IMR-90 (cell line): ENCODE data around the gene VAMP5. TPM values are rescaled to one million over a fixed set of nuclear protein-coding genes. Genes with fewer than 3 reads are reported as not detected.
A peak's percentile ranks its signal among the peaks of the same experiment; 100 is the strongest.

ENCODE experiments used
- ATAC-seq: fragments of 200-7000 bp; cut with Tn5 transposase; 2 replicates; pipeline ENCODE4 v1.9.1; 2020; ENCODE audit warnings: low read depth, mild to moderate bottlenecking, moderate library complexity
- BruUV-seq: library from RNA; stranded (reverse); fragments of 400-500 nt; replicated peaks from 2 replicates; lab custom pipeline; 2021; lab: Mats Ljungman, UMichigan
- CTCF ChIA-PET: fragments of 300-600 bp; formaldehyde crosslinking; extraction: SDS; loops from one replicate; lab custom pipeline; 2021; ENCODE audit warnings: antibody characterized with exemption; lab: Yijun Ruan, JAX
- POLR2A ChIA-PET: fragments of 300-600 bp; sonication (Branson Sonifier 250); formaldehyde crosslinking; loops from one replicate; lab custom pipeline; 2022; ENCODE audit warnings: antibody characterized with exemption; ENCODE audit not compliant: unreplicated experiment; lab: Charles Lee
- DNase-seq: peaks from one replicate; pipeline ENCODE4 v3.0.0; 2013
- H2AFZ ChIP-seq: replicated peaks from 2 replicates; pipeline ENCODE3; 2013; ENCODE audit warnings: low read length, mild to moderate bottlenecking; ENCODE audit not compliant: poor library complexity
- H2AK5ac ChIP-seq: 2 replicates; pipeline ENCODE4 v1.6.1; 2013; ENCODE audit warnings: low read depth, low read length, inconsistent platforms
- H2AK9ac ChIP-seq: replicated peaks from 2 replicates; pipeline ENCODE3; 2013; ENCODE audit warnings: mild to moderate bottlenecking, low read depth, low read length, moderate library complexity; ENCODE audit not compliant: poor library complexity
- H2BK120ac ChIP-seq: 2 replicates; pipeline ENCODE4 v1.6.1; 2013; ENCODE audit warnings: low read depth, low read length, inconsistent platforms
- H2BK15ac ChIP-seq: 3 replicates; pipeline ENCODE4 v1.6.1; 2013; ENCODE audit warnings: low read depth, low read length, inconsistent platforms
- H2BK20ac ChIP-seq: 2 replicates; pipeline ENCODE4 v1.6.1; 2013; ENCODE audit warnings: low read depth, mild to moderate bottlenecking, inconsistent platforms, low read length, moderate library complexity
- H2BK5ac ChIP-seq: 2 replicates; pipeline ENCODE4 v1.6.1; 2013; ENCODE audit warnings: mild to moderate bottlenecking, low read depth, low read length, inconsistent platforms; ENCODE audit not compliant: poor library complexity, severe bottlenecking
- H3K14ac ChIP-seq: replicated peaks from 2 replicates; pipeline ENCODE4 v1.6.1; 2013; ENCODE audit warnings: low read depth, low read length, inconsistent platforms
- H3K18ac ChIP-seq: 2 replicates; pipeline ENCODE4 v1.6.1; 2013; ENCODE audit warnings: low read depth, low read length, control low read depth
- H3K23ac ChIP-seq: 2 replicates; pipeline ENCODE4 v1.6.1; 2013; ENCODE audit warnings: low read depth, low read length, inconsistent platforms
- H3K27ac ChIP-seq: 2 replicates; pipeline ENCODE4 v1.5.1; 2013; ENCODE audit warnings: mild to moderate bottlenecking, control low read depth, low read length; ENCODE audit not compliant: insufficient read depth
- H3K27me3 ChIP-seq: 2 replicates; pipeline ENCODE4 v1.6.1; 2013; ENCODE audit warnings: low read length; ENCODE audit not compliant: control insufficient read depth, insufficient read depth
- H3K36me3 ChIP-seq: 2 replicates; pipeline ENCODE4 v1.6.1; 2013; ENCODE audit warnings: low read length, mixed read lengths; ENCODE audit not compliant: control insufficient read depth, insufficient read depth
- H3K4ac ChIP-seq: 2 replicates; pipeline ENCODE4 v1.6.1; 2013; ENCODE audit warnings: low read depth, low read length, inconsistent platforms
- H3K4me1 ChIP-seq: 2 replicates; pipeline ENCODE4 v1.6.1; 2013; ENCODE audit warnings: low read length, mixed read lengths; ENCODE audit not compliant: control insufficient read depth, insufficient read depth
- H3K4me2 ChIP-seq: 2 replicates; pipeline ENCODE4 v1.6.1; 2013; ENCODE audit warnings: low read depth, mild to moderate bottlenecking, control low read depth, low read length, moderate library complexity
- H3K4me3 ChIP-seq: 2 replicates; pipeline ENCODE4 v1.5.1; 2013; ENCODE audit warnings: low read depth, mild to moderate bottlenecking, control low read depth, low read length, moderate library complexity; ENCODE audit not compliant: insufficient read depth
- H3K56ac ChIP-seq: 2 replicates; pipeline ENCODE4 v1.6.1; 2013; ENCODE audit warnings: low read length, inconsistent platforms; ENCODE audit not compliant: insufficient read depth; ENCODE audit errors: extremely low read depth
- H3K79me1 ChIP-seq, 2 experiments: 2 replicates each; pipeline ENCODE4 v1.6.1; 2013; ENCODE audit warnings: low read length in 2 of 2, inconsistent platforms in 1 of 2, low read depth in 1 of 2
- H3K9ac ChIP-seq: 2 replicates; pipeline ENCODE4 v1.6.1; 2013; ENCODE audit warnings: low read depth, low read length, control low read depth
- H3K9me1 ChIP-seq: 2 replicates; pipeline ENCODE4 v1.6.1; 2013; ENCODE audit warnings: low read length, inconsistent platforms; ENCODE audit not compliant: insufficient read depth
- H3K9me3 ChIP-seq: 2 replicates; pipeline ENCODE4 v1.6.1; 2013; ENCODE audit warnings: low read length; ENCODE audit not compliant: control insufficient read depth, insufficient read depth
- H4K20me1 ChIP-seq: 2 replicates; pipeline ENCODE4 v1.6.1; 2013; ENCODE audit warnings: low read length, inconsistent platforms; ENCODE audit not compliant: insufficient read depth
- H4K5ac ChIP-seq: 2 replicates; pipeline ENCODE4 v1.6.1; 2013; ENCODE audit warnings: mild to moderate bottlenecking, low read depth, low read length, control low read depth
- H4K8ac ChIP-seq, 2 experiments: 2 replicates each; pipeline ENCODE4 v1.6.1; 2013; ENCODE audit warnings: low read depth in 2 of 2, low read length in 2 of 2, control low read depth in 1 of 2, inconsistent platforms in 1 of 2
- H4K91ac ChIP-seq: 2 replicates; pipeline ENCODE4 v1.6.1; 2013; ENCODE audit warnings: low read depth, low read length, inconsistent platforms; ENCODE audit not compliant: insufficient read depth
- CHD1 ChIP-seq: IDR thresholded peaks from 2 replicates; pipeline ENCODE4 v1.6.1; 2012; ENCODE audit warnings: low read depth, low read length, improper control_type of control experiment
- FOS ChIP-seq: fragments of 150-350 bp; IDR thresholded peaks from 2 replicates; pipeline ENCODE4 v1.6.1; 2016; ENCODE audit warnings: low read depth, low read length
- MAFK ChIP-seq: IDR thresholded peaks from 2 replicates; pipeline ENCODE4 v1.6.1; 2012; ENCODE audit warnings: low read depth, low read length, improper control_type of control experiment
- MXI1 ChIP-seq: IDR thresholded peaks from 2 replicates; pipeline ENCODE4 v1.6.1; 2012; ENCODE audit warnings: low read depth, mild to moderate bottlenecking, low read length, moderate library complexity, borderline replicate concordance
- RAD21 ChIP-seq: IDR thresholded peaks from 2 replicates; pipeline ENCODE4 v1.6.1; 2012; ENCODE audit warnings: low read length, improper control_type of control experiment
- USF2 ChIP-seq: fragments of 150-350 bp; IDR thresholded peaks from 2 replicates; pipeline ENCODE4 v1.6.1; 2017; ENCODE audit warnings: mild to moderate bottlenecking, antibody characterized with exemption, low read length, low read depth
- WGBS, 2 experiments: methylation state at CpG; one replicate each; pipeline versions ENCODE4 v1.1.5 to v1.1.7; 2013; ENCODE audit warnings: missing lambda C conversion rate in 2 of 2; ENCODE audit not compliant: insufficient read length in 1 of 2; ENCODE audit errors: extremely low coverage in 2 of 2; 5-methylcytosine and 5-hydroxymethylcytosine counted together
- dilution Hi-C: fragments of 300-500 bp; cut with HindIII; formaldehyde crosslinking; loops from one replicate; pipeline ENCODE4 v1.14.3; 2018; ENCODE audit warnings: low sequenced_read_pairs; ENCODE audit not compliant: unreplicated experiment
- in situ Hi-C: fragments of 300-500 bp; cut with MboI; formaldehyde crosslinking; loops from 3 replicates; pipeline ENCODE4 v1.14.3; 2019; ENCODE audit warnings: low sequenced_read_pairs, inconsistent platforms, mixed read lengths
- intact Hi-C: fragments of 100-400 bp; cut with micrococcal nuclease; formaldehyde crosslinking; loops from 2 replicates; pipeline ENCODE4 v1.10.0; 2022
- polyA plus RNA-seq, 3 experiments: library from polyadenylated mRNA; depleted of rRNA; stranded (reverse); fragments of >200 nt; gene quantifications; 2 replicates each; pipeline ENCODE4 v1.2.3, GENCODE V29; 2012; ENCODE audit warnings: low replicate concordance in 1 of 3
- total RNA-seq: library from RNA; depleted of rRNA; stranded (reverse); fragments of >200 nt; gene quantifications from 2 replicates; pipeline ENCODE4 v1.2.3, GENCODE V29; 2012
- TF ChIP-seq, protein P1 (sequence below): fragments of 150-350 bp; IDR thresholded peaks from 2 replicates; pipeline ENCODE4 v1.6.1; 2016; ENCODE audit warnings: low read depth, mild to moderate bottlenecking, low read length, moderate library complexity, borderline replicate concordance

VAMP5 gene
- total and polyA plus RNA-seq, 2 of the 4 experiments (the other 2 are of a cell fraction) = 13.8 to 103 TPM

- H2BK15ac ChIP-seq = peak overlapping the region; percentile 58; the same call in 2 of the 3 replicates
- H3K18ac ChIP-seq = peak overlapping the region; percentile 65
- peak overlapping the region; percentile 54 for H3K56ac ChIP-seq
- peak overlapping the region; percentile 94 for H2AFZ ChIP-seq
- H3K4ac ChIP-seq = peak overlapping the region; percentile 97
- peak overlapping the region; percentile 95 for H2AK9ac ChIP-seq
- peak overlapping the region; percentile 98; the same call in 1 of the 2 replicates for H3K23ac ChIP-seq
- peak; percentile 63 for DNase-seq
- H2BK20ac ChIP-seq = peak overlapping the region; percentile 89
- H3K14ac ChIP-seq = peak overlapping the region; percentile 94; the same call in 1 of the 2 replicates
- no peaks in the 10 kb centered on the region for H3K9me3 ChIP-seq
- no peaks in the 10 kb centered on the region for H3K36me3 ChIP-seq
- POLR2A ChIA-PET = no interaction called here
- peaks cover 31% of the 10 kb centered on the region for H3K4me1 ChIP-seq
- no peaks in the 10 kb centered on the region for H3K27me3 ChIP-seq
- peak overlapping the region; percentile 92 for H4K91ac ChIP-seq
- H2BK120ac ChIP-seq = peak overlapping the region; percentile 91
- H3K79me1 ChIP-seq = peaks cover 6 to 52% of the 10 kb centered on the region in 2 experiments; a peak in 2 of 4 replicates
- no peak for TF ChIP-seq CHD1
- TF ChIP-seq FOS = peak; percentile 37; the same call in 1 of the 2 replicates
- TF ChIP-seq MXI1 = no peak
- no peak for TF ChIP-seq MAFK
- TF ChIP-seq, protein P1, sequence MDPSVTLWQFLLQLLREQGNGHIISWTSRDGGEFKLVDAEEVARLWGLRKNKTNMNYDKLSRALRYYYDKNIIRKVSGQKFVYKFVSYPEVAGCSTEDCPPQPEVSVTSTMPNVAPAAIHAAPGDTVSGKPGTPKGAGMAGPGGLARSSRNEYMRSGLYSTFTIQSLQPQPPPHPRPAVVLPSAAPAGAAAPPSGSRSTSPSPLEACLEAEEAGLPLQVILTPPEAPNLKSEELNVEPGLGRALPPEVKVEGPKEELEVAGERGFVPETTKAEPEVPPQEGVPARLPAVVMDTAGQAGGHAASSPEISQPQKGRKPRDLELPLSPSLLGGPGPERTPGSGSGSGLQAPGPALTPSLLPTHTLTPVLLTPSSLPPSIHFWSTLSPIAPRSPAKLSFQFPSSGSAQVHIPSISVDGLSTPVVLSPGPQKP = no peak
- TF ChIP-seq RAD21 = no peak
- no peak for TF ChIP-seq USF2
- in situ Hi-C loops (no loop called here), dilution Hi-C loops (no loop called here), intact Hi-C loops (loop anchor here (2.0 kb wide), 1 partner anchor 25 kb away; the partner anchor contains the start of gene GGCX)
- peak overlapping the region; percentile 74 for H3K4me2 ChIP-seq
- H4K20me1 ChIP-seq = peaks cover 7% of the 10 kb centered on the region; the same call in 1 of the 2 replicates
- no peak overlapping the region; the same call in 1 of the 2 replicates for H3K9ac ChIP-seq
- H3K9me1 ChIP-seq = peaks cover 27% of the 10 kb centered on the region
- peak overlapping the region; percentile 90 for H3K27ac ChIP-seq
- CTCF ChIA-PET = no interaction called here
- H2BK5ac ChIP-seq = peak overlapping the region; percentile 94
- H4K5ac ChIP-seq = peak overlapping the region; percentile 81
- no CpG with 5 or more reads among the region's 1 CpG for WGBS, 2 experiments
- H2AK5ac ChIP-seq = peak overlapping the region; percentile 98
- H3K4me3 ChIP-seq = no peak overlapping the region
- H4K8ac ChIP-seq = peak overlapping the region; percentile 42 to 97
- BruUV-seq = no TSS peak
- 0 out of 2 replicates have a peak, but pooled peaks have one; percentile 2 for ATAC-seq
Measured at GRCh38 chr2:85585781-85586105, 1.5 kb downstream of the VAMP5 start.
